Measurements from ENCODE around the gene CST3. TPM values are rescaled to one million over a fixed set of nuclear protein-coding genes. Genes with fewer than 3 reads are reported as not detected.
"Not testable (repeated sequence)": the region's sequence is repeated elsewhere in the genome, so short reads cannot be mapped to it uniquely, and the experiment has no call there.

The CST3 gene
- total RNA-seq, 2 experiments from 2014 or later = 0.47 to 0.61 TPM

- Mint-ChIP-seq H3K27me3 (peaks cover 3% of the 10 kb centered on the region), H3K36me3 (no peaks in the 10 kb centered on the region), H3K4me1 (no peaks in the 10 kb centered on the region), H3K9me3 (ENCODE audit: low read depth) (no peaks in the 10 kb centered on the region), H3K4me3 (no peak overlapping the region), H3K27ac (no peak overlapping the region)
- ATAC-seq = no peak
- CTCF ChIA-PET = no interaction called here
- DNase-seq = no peak
Measured at GRCh38 chr20:23645575-23645974, 7.8 kb upstream of the CST3 start.

- H3K27me3 Mint-ChIP-seq = peaks cover 6% of the 10 kb centered on the region
- DNase-seq (no peak), ATAC-seq (no peak)
- no peak overlapping the region for H3K4me3 Mint-ChIP-seq
- no peak overlapping the region for H3K27ac Mint-ChIP-seq
- CTCF ChIA-PET = no interaction called here
- H3K9me3 Mint-ChIP-seq (ENCODE audit: low read depth) = no peaks in the 10 kb centered on the region
- no peaks in the 10 kb centered on the region for H3K4me1 Mint-ChIP-seq
- no peaks in the 10 kb centered on the region for H3K36me3 Mint-ChIP-seq
Measured at GRCh38 chr20:23644164-23644563, 6.4 kb upstream of the CST3 start.

GRCh38 chr20:23643659-23644058 lies 5.9 kb upstream of the CST3 start:
- H3K36me3 Mint-ChIP-seq = no peaks in the 10 kb centered on the region
- H3K4me1 Mint-ChIP-seq = no peaks in the 10 kb centered on the region
- ATAC-seq = no peak

GRCh38 chr20:23641936-23642751 lies 4.4 kb upstream of the CST3 start:
- Mint-ChIP-seq H3K27ac (no peak overlapping the region), H3K4me1 (no peaks in the 10 kb centered on the region), H3K4me3 (no peak overlapping the region), H3K27me3 (peaks cover 12% of the 10 kb centered on the region), H3K36me3 (no peaks in the 10 kb centered on the region), H3K9me3 (ENCODE audit: low read depth) (no peaks in the 10 kb centered on the region)
- CTCF ChIA-PET = no interaction called here
- ATAC-seq (no peak), DNase-seq (no peak)

More at GRCh38 chr20:23643659-23644058, 5.9 kb upstream of the CST3 start:
- Mint-ChIP-seq H3K4me3 (no peak overlapping the region), H3K9me3 (ENCODE audit: low read depth) (no peaks in the 10 kb centered on the region), H3K27me3 (peaks cover 10% of the 10 kb centered on the region), H3K27ac (no peak overlapping the region)
- CTCF ChIA-PET = no interaction called here
- no peak for DNase-seq

GRCh38 chr20:23640671-23641667 lies 3.2 kb upstream of the CST3 start:
- Mint-ChIP-seq H3K4me1 (peaks cover 3% of the 10 kb centered on the region), H3K4me3 (no peak overlapping the region), H3K9me3 (ENCODE audit: low read depth) (no peaks in the 10 kb centered on the region), H3K27me3 (peaks cover 24% of the 10 kb centered on the region), H3K36me3 (no peaks in the 10 kb centered on the region), H3K27ac (no peak overlapping the region)
- no peak for ATAC-seq
- CTCF ChIA-PET = interaction anchor here (1.1 kb wide), 1 partner anchor 9 kb away, joined by 3 read pairs; no protein-coding TSS in a partner anchor
- no peak for DNase-seq

DNA sequence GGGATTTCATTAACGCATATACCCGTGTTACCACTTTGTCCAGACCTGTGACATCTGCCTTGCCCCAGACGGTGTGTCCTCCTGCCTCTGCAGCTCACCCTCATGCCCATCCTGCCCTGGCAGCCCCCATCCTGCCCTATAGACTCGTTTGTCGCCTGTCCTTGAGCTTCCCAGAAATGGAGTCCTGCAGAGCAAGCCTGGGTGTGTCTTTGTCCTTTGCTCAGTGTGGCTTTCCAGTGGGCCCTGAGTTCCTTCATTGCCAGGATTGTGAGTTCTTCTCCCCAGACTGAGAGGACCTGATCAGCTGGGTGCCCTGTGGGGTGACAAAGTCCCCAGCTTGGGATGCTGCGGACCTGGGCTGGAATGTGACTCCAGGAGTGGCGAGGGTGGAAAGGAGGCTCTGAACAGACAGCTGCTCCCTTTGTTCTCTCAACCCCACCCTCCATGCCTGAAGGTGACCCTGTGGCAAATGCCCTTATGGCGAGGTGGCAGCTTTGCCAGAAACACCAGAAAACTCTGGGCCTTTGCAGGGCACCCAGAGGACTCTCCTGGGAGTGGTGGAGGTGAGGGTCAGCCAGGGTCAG lies 2.4 kb upstream of the CST3 start:
- ATAC-seq (no peak), DNase-seq (no peak)
- CTCF ChIA-PET = interaction anchor here (1.1 to 1.6 kb wide), 2 partner anchors 9 to 33 kb away, joined by 3 read pairs; no protein-coding TSS in a partner anchor
- Mint-ChIP-seq H3K4me1 (peaks cover 3% of the 10 kb centered on the region), H3K9me3 (ENCODE audit: low read depth) (no peaks in the 10 kb centered on the region), H3K27me3 (peaks cover 22% of the 10 kb centered on the region), H3K27ac (no peak overlapping the region), H3K4me3 (no peak overlapping the region), H3K36me3 (no peaks in the 10 kb centered on the region)

- Mint-ChIP-seq H3K4me3 (no peak overlapping the region), H3K36me3 (no peaks in the 10 kb centered on the region), H3K9me3 (ENCODE audit: low read depth) (no peaks in the 10 kb centered on the region), H3K27me3 (peaks cover 22% of the 10 kb centered on the region), H3K4me1 (peaks cover 3% of the 10 kb centered on the region), H3K27ac (no peak overlapping the region)
- DNase-seq = no peak
- CTCF ChIA-PET = interaction anchor here (1.6 kb wide), 1 partner anchor 33 kb away, joined by 3 read pairs; no protein-coding TSS in a partner anchor
- ATAC-seq = no peak
Measured at GRCh38 chr20:23639490-23639958, 1.8 kb upstream of the CST3 start.

GRCh38 chr20:23638309-23638708 lies 554 bp upstream of the CST3 start:
- Mint-ChIP-seq H3K27ac (no peak overlapping the region), H3K4me3 (no peak overlapping the region), H3K36me3 (no peaks in the 10 kb centered on the region), H3K4me1 (peaks cover 3% of the 10 kb centered on the region), H3K27me3 (peaks cover 22% of the 10 kb centered on the region), H3K9me3 (ENCODE audit: low read depth) (no peaks in the 10 kb centered on the region)
- CTCF ChIA-PET = interaction anchor here (1.6 kb wide), 1 partner anchor 31 kb away, joined by 3 read pairs; no protein-coding TSS in a partner anchor
- no peak for ATAC-seq
- DNase-seq = no peak

- peaks cover 3% of the 10 kb centered on the region for H3K4me1 Mint-ChIP-seq
- H3K9me3 Mint-ChIP-seq (ENCODE audit: low read depth) = no peaks in the 10 kb centered on the region
- CTCF ChIA-PET = no interaction called here
- no peak overlapping the region for H3K27ac Mint-ChIP-seq
- no peaks in the 10 kb centered on the region for H3K36me3 Mint-ChIP-seq
- H3K27me3 Mint-ChIP-seq = peaks cover 22% of the 10 kb centered on the region
- H3K4me3 Mint-ChIP-seq = peak overlapping the region; percentile 3
- DNase-seq (no peak), ATAC-seq (no peak)
Measured at GRCh38 chr20:23636908-23637281, 860 bp downstream of the CST3 start.

DNA sequence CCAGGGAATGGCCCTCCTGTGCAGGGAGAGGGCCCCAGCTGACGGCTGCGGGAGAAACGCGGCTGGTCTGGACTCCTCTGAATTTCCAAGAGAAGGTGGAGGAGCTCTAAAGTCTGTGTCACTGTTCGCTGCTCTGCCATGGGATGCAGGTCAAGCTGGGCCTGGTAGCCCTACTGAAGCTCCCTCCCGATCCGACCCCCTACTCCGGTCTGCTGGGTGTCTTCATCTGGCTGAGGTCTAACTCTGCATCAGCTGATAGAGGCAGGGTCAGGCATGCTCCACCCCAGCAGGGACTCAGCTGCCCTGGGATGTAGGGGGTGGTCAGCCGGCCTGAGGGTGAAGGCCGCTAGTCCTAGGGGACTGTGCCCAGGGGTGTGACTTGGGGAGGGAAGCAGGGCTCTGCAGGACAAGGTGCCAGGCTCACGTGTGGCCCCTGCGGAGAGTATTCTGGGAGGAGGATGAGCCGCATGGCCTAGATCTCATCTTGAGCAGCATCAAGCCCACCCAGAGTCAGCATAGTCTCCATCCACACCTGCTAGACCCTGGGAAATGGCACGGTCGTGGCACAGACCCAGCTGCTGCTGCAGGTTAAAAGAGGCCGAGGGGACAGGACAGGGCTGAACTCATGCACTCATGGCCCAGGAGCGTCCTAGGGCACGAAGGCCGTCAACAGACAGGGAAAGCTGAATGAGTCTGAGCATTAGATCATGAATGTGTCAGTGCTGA lies 1.4 kb downstream of the CST3 start:
- H3K4me1 Mint-ChIP-seq = peaks cover 3% of the 10 kb centered on the region
- H3K9me3 Mint-ChIP-seq (ENCODE audit: low read depth) = no peaks in the 10 kb centered on the region
- H3K4me3 Mint-ChIP-seq = no peak overlapping the region
- no peak overlapping the region for H3K27ac Mint-ChIP-seq
- H3K36me3 Mint-ChIP-seq = no peaks in the 10 kb centered on the region
- no peak for DNase-seq
- ATAC-seq = no peak
- CTCF ChIA-PET = no interaction called here
- peaks cover 22% of the 10 kb centered on the region for H3K27me3 Mint-ChIP-seq

DNA sequence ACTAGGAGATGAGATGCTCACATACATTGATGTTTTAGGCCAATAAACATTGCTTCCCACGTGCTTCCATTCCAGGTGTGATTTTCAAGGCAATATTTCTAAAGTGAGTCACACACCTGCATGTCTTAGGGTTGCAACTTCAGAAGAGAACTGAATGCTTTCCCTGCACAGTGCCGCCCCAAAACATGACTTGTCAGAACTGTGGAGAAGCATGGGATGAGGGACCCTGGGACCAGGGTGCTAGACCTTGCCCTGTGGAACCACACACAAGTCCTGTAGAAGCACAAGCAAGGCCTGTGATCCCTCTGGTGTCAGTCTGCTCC lies 2.0 kb downstream of the CST3 start:
- CTCF ChIA-PET, H3K4me3 Mint-ChIP-seq: not testable (repeated sequence)

DNA sequence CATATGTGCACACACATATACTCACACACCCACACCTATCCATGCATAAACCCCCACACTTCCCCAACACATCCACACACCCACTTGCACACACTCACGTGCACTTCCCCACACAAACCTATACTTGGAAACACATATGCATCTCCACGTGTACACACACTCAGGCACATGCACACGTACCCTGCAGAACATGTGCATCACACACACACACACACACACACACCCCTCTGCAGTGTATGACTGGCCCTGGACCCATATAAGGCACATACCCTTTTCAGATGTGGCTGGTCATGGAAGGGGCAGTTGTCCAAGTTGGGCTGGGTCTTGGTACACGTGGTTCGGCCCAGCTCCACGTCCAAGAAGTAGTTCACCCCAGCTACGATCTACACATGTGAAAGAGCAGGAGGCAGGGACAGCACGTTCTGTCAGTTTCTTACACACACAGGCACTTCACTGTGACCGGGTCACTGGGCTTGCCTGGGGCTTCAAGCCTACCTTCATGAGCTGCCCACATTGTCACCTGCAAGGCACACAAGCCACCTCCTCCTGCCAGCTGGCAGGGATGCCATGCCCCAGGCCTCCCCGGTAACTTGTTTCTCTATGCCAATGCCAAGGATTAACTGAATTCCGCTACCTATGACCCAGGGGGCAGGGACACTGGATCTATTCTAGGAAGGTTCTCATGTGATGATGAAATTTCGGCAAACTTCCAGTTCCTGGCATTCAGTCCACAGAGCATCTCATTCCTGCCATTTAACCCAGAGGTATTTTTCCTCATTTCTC lies 2.6 kb downstream of the CST3 start:
- no peak overlapping the region for H3K4me3 Mint-ChIP-seq
- H3K4me1 Mint-ChIP-seq = peaks cover 3% of the 10 kb centered on the region
- H3K9me3 Mint-ChIP-seq (ENCODE audit: low read depth) = no peaks in the 10 kb centered on the region
- DNase-seq (no peak), ATAC-seq (no peak)
- no peak overlapping the region for H3K27ac Mint-ChIP-seq
- H3K27me3 Mint-ChIP-seq = peaks cover 22% of the 10 kb centered on the region
- CTCF ChIA-PET = no interaction called here
- no peaks in the 10 kb centered on the region for H3K36me3 Mint-ChIP-seq

More for the DNA sequence above, 2.0 kb downstream of the CST3 start:
- H3K36me3 Mint-ChIP-seq; DNase-seq; H3K4me1 Mint-ChIP-seq; ATAC-seq; H3K27ac Mint-ChIP-seq; H3K9me3 Mint-ChIP-seq (ENCODE audit: low read depth): not testable (repeated sequence)
- peaks cover 22% of the 10 kb centered on the region for H3K27me3 Mint-ChIP-seq

All from activated CD8-positive, alpha-beta memory T cell treated with anti-CD3 and anti-CD28 coated beads, Interleukin-2, amount 10 ng/mL, durations not matched to agents 7 days and 5 days (primary cell).